IPS DF 6.9 (cell line): ENCODE results near the gene CERS6.
"Not testable (repeated sequence)": the region's sequence is repeated elsewhere in the genome, so short reads cannot be mapped to it uniquely, and the experiment has no call there.

Source experiments
- DNase-seq: peaks from one replicate; pipeline ENCODE4 v3.0.0-alpha.2; 2013; ENCODE audit warnings: low read depth, low spot score
- H3K27ac ChIP-seq: one replicate; pipeline ENCODE4 v1.5.1; 2013; ENCODE audit warnings: low read length, control low read depth
- H3K27me3 ChIP-seq: 2 replicates; pipeline ENCODE4 v1.6.1; 2013; ENCODE audit warnings: mild to moderate bottlenecking, low read length; ENCODE audit not compliant: control insufficient read depth, insufficient read depth
- H3K36me3 ChIP-seq: 2 replicates; pipeline ENCODE4 v1.6.1; 2013; ENCODE audit warnings: low read length; ENCODE audit not compliant: control insufficient read depth, insufficient read depth
- H3K4me1 ChIP-seq: 2 replicates; pipeline ENCODE4 v1.6.1; 2013; ENCODE audit warnings: low read length; ENCODE audit not compliant: control insufficient read depth, insufficient read depth
- H3K4me3 ChIP-seq: 2 replicates; pipeline ENCODE4 v1.5.1; 2013; ENCODE audit warnings: mild to moderate bottlenecking, low read length
- H3K9me3 ChIP-seq: 2 replicates; pipeline ENCODE4 v1.6.1; 2013; ENCODE audit warnings: low read length, inconsistent platforms; ENCODE audit not compliant: control insufficient read depth, insufficient read depth
- WGBS: extraction: QIAGEN DNeasy Blood & Tissue Kit; methylation state at CpG from one replicate; pipeline ENCODE4 v1.1.7; 2013; ENCODE audit warnings: mixed read lengths, missing lambda C conversion rate; ENCODE audit not compliant: insufficient read length, insufficient coverage; 5-methylcytosine and 5-hydroxymethylcytosine counted together

Gene CERS6

GRCh38 chr2:168499500-168499899 lies 43.4 kb downstream of the CERS6 start:
- no peak for DNase-seq
- H3K27me3 ChIP-seq: no peaks in the 10 kb centered on the region
- no peaks in the 10 kb centered on the region for H3K4me1 ChIP-seq
- H3K27ac ChIP-seq: no peak overlapping the region
- H3K4me3 ChIP-seq: no peak overlapping the region
- no peaks in the 10 kb centered on the region for H3K36me3 ChIP-seq
- no peaks in the 10 kb centered on the region for H3K9me3 ChIP-seq
- WGBS: no CpG with 5 or more reads among the region's 4 CpGs

DNA sequence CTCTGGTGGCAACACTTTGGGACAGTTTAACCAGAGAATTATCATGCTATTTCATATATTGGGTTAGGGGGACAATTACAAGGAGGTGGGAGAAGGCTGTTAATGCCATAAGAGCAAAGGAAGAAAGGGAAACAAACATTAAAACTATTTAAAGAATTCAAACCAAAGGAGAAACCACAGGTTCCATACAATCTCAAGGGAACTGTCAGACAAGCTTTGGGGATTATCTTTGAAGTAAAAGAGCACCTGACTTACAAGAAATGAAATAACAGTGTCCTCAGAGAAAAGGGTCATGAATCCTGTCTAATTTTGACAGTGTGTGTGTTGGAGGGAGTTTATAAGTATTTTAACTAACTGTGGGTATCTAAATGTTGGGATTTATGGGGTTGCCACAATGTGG lies 44.4 kb downstream of the CERS6 start:
- Histone ChIP-seq H3K36me3 (no peaks in the 10 kb centered on the region), H3K4me3 (no peak overlapping the region), H3K27me3 (no peaks in the 10 kb centered on the region), H3K27ac (no peak overlapping the region), H3K4me1 (no peaks in the 10 kb centered on the region), H3K9me3 (no peaks in the 10 kb centered on the region)
- DNase-seq: no peak

GRCh38 chr2:168501466-168502065 lies 45.5 kb downstream of the CERS6 start:
- Histone ChIP-seq H3K4me1 (no peaks in the 10 kb centered on the region), H3K36me3 (no peaks in the 10 kb centered on the region), H3K9me3 (no peaks in the 10 kb centered on the region), H3K27me3 (no peaks in the 10 kb centered on the region), H3K27ac (no peak overlapping the region), H3K4me3 (no peak overlapping the region)
- DNase-seq: no peak
- WGBS: no CpG with 5 or more reads among the region's 4 CpGs

GRCh38 chr2:168502852-168503251 lies 46.8 kb downstream of the CERS6 start:
- not testable (repeated sequence) for H3K27ac ChIP-seq, DNase-seq, H3K9me3 ChIP-seq, H3K36me3 ChIP-seq, H3K4me3 ChIP-seq, H3K27me3 ChIP-seq, H3K4me1 ChIP-seq
- no CpG with 5 or more reads among the region's 2 CpGs for WGBS

GRCh38 chr2:168503901-168504300 lies 47.8 kb downstream of the CERS6 start:
- Histone ChIP-seq H3K4me1 (no peaks in the 10 kb centered on the region), H3K4me3 (no peak overlapping the region), H3K27me3 (no peaks in the 10 kb centered on the region), H3K36me3 (no peaks in the 10 kb centered on the region), H3K27ac (no peak overlapping the region), H3K9me3 (no peaks in the 10 kb centered on the region)
- DNase-seq: no peak
- no CpG with 5 or more reads among the region's 3 CpGs for WGBS

DNA sequence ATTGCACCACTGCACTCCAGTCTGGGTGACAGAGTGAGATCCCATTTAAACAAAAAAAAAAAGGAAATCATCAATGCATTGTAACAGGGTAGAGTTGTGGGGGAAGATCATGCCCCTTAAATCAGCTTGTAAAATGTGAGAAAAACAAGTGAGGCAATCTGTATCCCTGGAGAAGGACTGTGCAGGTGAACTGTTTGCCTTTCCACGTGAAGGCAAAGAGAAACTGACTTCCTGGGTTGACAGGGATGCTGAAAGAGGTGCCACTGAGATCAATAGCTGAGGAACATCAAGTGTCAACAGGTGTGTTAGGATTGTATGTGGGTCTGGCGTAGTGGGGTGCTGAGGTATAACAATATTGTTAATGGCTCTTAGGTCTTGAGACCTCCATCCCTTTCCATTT lies 48.3 kb downstream of the CERS6 start:
- H3K4me3 ChIP-seq: no peak overlapping the region

GRCh38 chr2:168510125-168510756 lies 54.2 kb downstream of the CERS6 start:
- no CpG with 5 or more reads among the region's 6 CpGs for WGBS
- Histone ChIP-seq H3K36me3 (no peaks in the 10 kb centered on the region), H3K9me3 (no peaks in the 10 kb centered on the region), H3K27me3 (no peaks in the 10 kb centered on the region), H3K4me1 (no peaks in the 10 kb centered on the region), H3K27ac (no peak overlapping the region), H3K4me3 (no peak overlapping the region)
- no peak for DNase-seq

More for the DNA sequence above, 48.3 kb downstream of the CERS6 start:
- no peaks in the 10 kb centered on the region for H3K36me3 ChIP-seq
- no peak for DNase-seq
- H3K4me1 ChIP-seq: no peaks in the 10 kb centered on the region
- no peaks in the 10 kb centered on the region for H3K27me3 ChIP-seq
- no peaks in the 10 kb centered on the region for H3K9me3 ChIP-seq
- WGBS: no CpG with 5 or more reads among the region's 2 CpGs
- no peak overlapping the region for H3K27ac ChIP-seq

DNA sequence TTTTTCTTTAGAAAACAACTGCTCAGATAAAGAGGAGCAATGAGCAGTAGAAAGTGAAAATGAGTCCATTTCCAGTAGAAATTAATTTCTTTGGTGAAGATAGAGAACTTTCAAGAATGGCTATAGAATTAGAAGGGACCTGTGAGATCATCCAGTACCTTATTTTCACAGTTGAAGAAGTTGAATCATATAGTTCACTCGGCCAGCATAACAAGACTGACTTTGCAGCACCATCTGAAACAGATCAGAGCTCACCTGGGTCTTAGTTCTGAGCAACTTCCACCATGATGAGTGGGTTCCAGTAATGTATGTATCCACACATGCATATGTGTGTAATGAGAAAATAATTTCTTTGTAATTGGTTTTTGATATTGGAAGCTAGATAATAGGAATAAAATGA lies 58.6 kb downstream of the CERS6 start:
- Histone ChIP-seq H3K9me3 (no peaks in the 10 kb centered on the region), H3K27me3 (no peaks in the 10 kb centered on the region), H3K4me1 (peaks cover 3% of the 10 kb centered on the region; the same call in 1 of the 2 replicates), H3K4me3 (no peak overlapping the region), H3K27ac (no peak overlapping the region), H3K36me3 (no peaks in the 10 kb centered on the region)
- no peak for DNase-seq
- no CpG with 5 or more reads among the region's 1 CpG for WGBS

DNA sequence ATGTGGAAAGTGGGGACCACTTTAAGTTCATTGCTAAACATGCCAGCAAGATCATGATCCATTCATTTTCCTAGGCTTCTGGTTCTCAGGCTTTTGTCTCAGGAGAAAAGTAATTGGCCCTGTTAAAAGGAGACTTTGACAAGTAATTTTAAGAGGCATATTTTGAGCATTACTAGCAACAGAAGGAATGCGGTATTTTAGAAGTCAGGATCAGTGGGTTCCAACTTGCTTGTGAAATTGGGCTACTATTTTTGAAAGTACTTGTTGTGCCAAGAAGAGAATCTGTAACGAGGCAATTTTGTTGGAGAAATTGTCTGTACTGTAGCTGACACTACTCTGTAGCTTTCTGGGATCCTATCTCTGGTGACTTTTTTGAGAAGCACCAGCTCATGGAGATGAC lies 59.4 kb downstream of the CERS6 start:
- DNase-seq: no peak

DNA sequence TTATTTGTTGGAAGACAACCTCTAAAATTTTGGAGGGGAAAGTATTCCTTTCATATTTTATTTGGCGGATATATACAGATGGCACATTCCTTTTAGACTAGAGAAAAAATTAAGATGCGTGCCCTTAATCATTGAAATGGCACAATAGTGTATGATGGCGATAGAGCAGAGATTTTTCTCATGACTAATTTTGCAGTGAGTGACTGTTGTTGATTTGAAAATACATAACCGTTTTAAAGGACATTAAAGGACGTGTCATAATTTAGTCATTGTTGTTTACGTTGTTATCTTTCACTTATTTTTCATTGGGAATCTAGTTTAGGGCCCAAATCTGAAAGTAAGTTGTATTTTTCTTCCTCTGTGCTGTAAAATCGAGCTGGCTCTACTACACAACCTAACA lies 61.7 kb downstream of the CERS6 start:
- no peaks in the 10 kb centered on the region for H3K9me3 ChIP-seq
- H3K36me3 ChIP-seq: no peaks in the 10 kb centered on the region
- no peak overlapping the region for H3K4me3 ChIP-seq
- no peaks in the 10 kb centered on the region for H3K27me3 ChIP-seq
- peaks cover 5% of the 10 kb centered on the region; the same call in 1 of the 2 replicates for H3K4me1 ChIP-seq
- WGBS: no CpG with 5 or more reads among the region's 7 CpGs
- no peak overlapping the region for H3K27ac ChIP-seq
- no peak for DNase-seq

More for the DNA sequence above, 59.4 kb downstream of the CERS6 start:
- Histone ChIP-seq H3K4me3 (no peak overlapping the region), H3K27me3 (no peaks in the 10 kb centered on the region), H3K9me3 (no peaks in the 10 kb centered on the region), H3K4me1 (peaks cover 3% of the 10 kb centered on the region; the same call in 1 of the 2 replicates), H3K36me3 (no peaks in the 10 kb centered on the region), H3K27ac (no peak overlapping the region)
- no CpG with 5 or more reads among the region's 2 CpGs for WGBS

DNA sequence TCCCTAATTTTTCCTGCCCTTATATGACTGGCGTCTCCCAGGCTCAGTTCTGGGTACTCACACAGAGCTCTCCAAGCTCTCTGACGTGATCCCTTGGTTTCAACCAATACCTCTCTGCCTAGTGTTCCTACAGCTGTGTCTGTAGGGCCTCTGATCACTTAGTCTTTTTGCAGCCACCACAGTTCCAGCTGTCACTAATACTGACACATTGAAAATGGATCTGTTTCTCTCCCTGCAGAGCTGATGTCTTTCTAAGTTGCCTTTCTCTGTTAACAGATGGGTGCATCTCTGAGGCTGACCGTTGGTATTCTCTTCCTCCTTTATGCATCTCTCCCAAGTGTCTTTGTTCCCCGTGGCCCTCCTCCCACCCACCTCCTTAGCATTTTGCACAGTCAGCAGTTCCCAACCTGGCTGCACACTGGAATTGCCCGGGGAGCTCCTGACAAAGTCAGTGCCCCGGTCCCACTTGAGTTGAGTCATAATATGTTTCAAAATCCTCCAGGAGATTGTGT lies 62.5 kb downstream of the CERS6 start:
- H3K27ac ChIP-seq: no peak overlapping the region
- DNase-seq: no peak
- H3K4me1 ChIP-seq: peaks cover 5% of the 10 kb centered on the region; the same call in 1 of the 2 replicates
- H3K27me3 ChIP-seq: no peaks in the 10 kb centered on the region
- no CpG with 5 or more reads among the region's 6 CpGs for WGBS
- H3K4me3 ChIP-seq: no peak overlapping the region
- no peaks in the 10 kb centered on the region for H3K9me3 ChIP-seq
- H3K36me3 ChIP-seq: no peaks in the 10 kb centered on the region
